Uterus (tissue), 4 donors: ENCODE results near the gene AMACR. TPM values are rescaled to one million over a fixed set of nuclear protein-coding genes. Genes with fewer than 3 reads are reported as not detected.

Experiments used
- DNase-seq, 2 donors: peaks; one replicate each; pipeline ENCODE4 v3.0.0-alpha.2; 2019 to 2020
- H3K27ac ChIP-seq, 2 donors: fragments of 200-600 bp; sonication (generic); 1 replicate in 1 of 2; 2 replicates in 1 of 2; pipeline ENCODE4 v1.5.1; 2016 to 2018
- H3K27me3 ChIP-seq, 2 donors: fragments of 200-600 bp; sonication (generic); one replicate each; pipeline ENCODE4 v1.5.1; 2018 to 2019; ENCODE audit warnings: control low read depth in 1 of 2
- H3K36me3 ChIP-seq, 2 donors: fragments of 200-600 bp; sonication (generic); one replicate each; pipeline ENCODE4 v1.5.1; 2019; ENCODE audit warnings: control low read depth in 1 of 2
- H3K4me1 ChIP-seq, 2 donors: fragments of 200-600 bp; sonication (generic); one replicate each; pipeline ENCODE4 v1.5.1; 2018 to 2019; ENCODE audit warnings: control low read depth in 1 of 2
- H3K4me3 ChIP-seq, 2 donors: fragments of 200-600 bp; sonication (generic); 1 replicate in 1 of 2; 2 replicates in 1 of 2; pipeline ENCODE4 v1.5.1; 2018 to 2019; ENCODE audit warnings: mild to moderate bottlenecking in 1 of 2
- H3K9me3 ChIP-seq, 2 donors: fragments of 200-600 bp; sonication (generic); one replicate each; pipeline ENCODE4 v1.5.1; 2019; ENCODE audit warnings: control low read depth in 1 of 2
- POLR2A ChIP-seq, 2 donors: fragments of 450-650 bp; IDR thresholded peaks; one replicate each; pipeline ENCODE4 v1.6.1; 2016; ENCODE audit warnings: antibody characterized with exemption in 2 of 2, mild to moderate bottlenecking in 1 of 2, moderate library complexity in 1 of 2
- intact Hi-C: fragments of 100-400 bp; cut with DNase I; formaldehyde crosslinking; loops from one replicate; pipeline ENCODE4 v1.15.1; 2023; ENCODE audit warnings: low total_unique reads
- total RNA-seq, 4 donors: library from RNA; depleted of rRNA in 3 of 4; stranded (reverse); fragments of >200 nt in 3 of 4; gene quantifications; one replicate each; pipeline versions ENCODE4 v1.1.0 to v1.2.4, GENCODE V29; 2014 to 2023
- TF ChIP-seq, protein P1 (sequence below), 4 experiments: fragments of 200-600 bp in 2 of 4; fragments of 450-650 bp in 2 of 4; sonication (generic) in 2 of 4; IDR thresholded peaks; one replicate each; pipeline ENCODE4 v1.5.1; 2016 to 2019; ENCODE audit warnings: antibody characterized with exemption in 4 of 4, mild to moderate bottlenecking in 2 of 4, moderate library complexity in 1 of 4
- donor health status: DM: yes; HTN: yes; CAD: no.

Gene AMACR
- total RNA-seq, 4 donors from 2014 or later, result 7.9 to 14.9 (median 9.0) TPM

GRCh38 chr5:33981408-33982162 is 26.3 kb downstream of the AMACR start:
- Histone ChIP-seq H3K4me1 (no peaks in the 10 kb centered on the region), H3K27ac (no peak overlapping the region), H3K9me3 (no peaks in the 10 kb centered on the region), H3K36me3 (no peaks in the 10 kb centered on the region), H3K4me3 (no peak overlapping the region), H3K27me3 (no peaks in the 10 kb centered on the region)
- DNase-seq, result no peak
- intact Hi-C loops, result no loop called here
- TF ChIP-seq, protein P1, sequence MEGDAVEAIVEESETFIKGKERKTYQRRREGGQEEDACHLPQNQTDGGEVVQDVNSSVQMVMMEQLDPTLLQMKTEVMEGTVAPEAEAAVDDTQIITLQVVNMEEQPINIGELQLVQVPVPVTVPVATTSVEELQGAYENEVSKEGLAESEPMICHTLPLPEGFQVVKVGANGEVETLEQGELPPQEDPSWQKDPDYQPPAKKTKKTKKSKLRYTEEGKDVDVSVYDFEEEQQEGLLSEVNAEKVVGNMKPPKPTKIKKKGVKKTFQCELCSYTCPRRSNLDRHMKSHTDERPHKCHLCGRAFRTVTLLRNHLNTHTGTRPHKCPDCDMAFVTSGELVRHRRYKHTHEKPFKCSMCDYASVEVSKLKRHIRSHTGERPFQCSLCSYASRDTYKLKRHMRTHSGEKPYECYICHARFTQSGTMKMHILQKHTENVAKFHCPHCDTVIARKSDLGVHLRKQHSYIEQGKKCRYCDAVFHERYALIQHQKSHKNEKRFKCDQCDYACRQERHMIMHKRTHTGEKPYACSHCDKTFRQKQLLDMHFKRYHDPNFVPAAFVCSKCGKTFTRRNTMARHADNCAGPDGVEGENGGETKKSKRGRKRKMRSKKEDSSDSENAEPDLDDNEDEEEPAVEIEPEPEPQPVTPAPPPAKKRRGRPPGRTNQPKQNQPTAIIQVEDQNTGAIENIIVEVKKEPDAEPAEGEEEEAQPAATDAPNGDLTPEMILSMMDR (IDR thresholded peaks at IDR 0.05), result no peak
- TF ChIP-seq POLR2A (IDR thresholded peaks at IDR 0.05), result no peak

DNA sequence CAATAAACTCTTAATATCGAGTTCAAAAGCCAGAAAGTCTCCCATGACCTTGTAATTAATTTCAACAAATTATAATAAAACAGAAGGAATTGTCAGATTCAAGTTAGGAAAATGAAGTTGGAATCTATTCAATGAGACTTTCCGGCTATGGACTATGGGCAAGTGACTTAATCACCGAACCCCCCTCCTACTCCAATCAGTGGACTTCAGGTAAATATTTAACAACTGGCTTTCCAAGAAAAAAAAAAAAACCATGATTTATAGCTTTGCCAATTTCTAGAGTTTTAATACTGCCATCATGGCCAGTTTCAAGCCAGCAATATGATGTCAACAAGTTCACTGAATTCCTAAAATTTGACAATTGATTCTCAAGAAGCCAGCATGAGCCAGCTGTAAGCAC is 27.8 kb downstream of the AMACR start:
- TF ChIP-seq, protein P1 (IDR thresholded peaks at IDR 0.05), result no peak
- no peak for TF ChIP-seq POLR2A (IDR thresholded peaks at IDR 0.05)
- no peaks in the 10 kb centered on the region for H3K36me3 ChIP-seq
- no peak overlapping the region for H3K27ac ChIP-seq
- H3K27me3 ChIP-seq, result no peaks in the 10 kb centered on the region
- no peak overlapping the region for H3K4me3 ChIP-seq
- no peak for DNase-seq
- intact Hi-C loops, result no loop called here
- H3K9me3 ChIP-seq, result no peaks in the 10 kb centered on the region
- no peaks in the 10 kb centered on the region for H3K4me1 ChIP-seq

DNA sequence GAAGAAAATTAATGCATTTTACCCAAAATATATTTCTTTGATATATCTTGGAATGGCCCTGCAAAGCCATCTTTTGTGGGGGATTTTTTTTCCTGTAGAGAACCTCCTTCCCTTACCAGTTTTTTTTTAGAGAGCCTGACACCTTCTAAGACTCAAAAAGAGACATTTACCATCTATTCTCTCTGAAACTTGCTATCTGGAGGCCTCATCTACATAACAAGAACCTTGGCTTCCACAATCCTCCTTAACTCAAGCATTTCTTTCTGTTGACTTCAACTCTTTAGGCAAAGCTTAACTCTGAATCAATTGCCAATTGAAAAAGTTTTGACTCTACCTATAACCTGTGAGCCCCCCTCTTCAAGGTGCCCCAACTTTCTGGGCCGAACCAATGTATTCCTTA is 29.5 kb downstream of the AMACR start:
- Histone ChIP-seq H3K4me1 (no peaks in the 10 kb centered on the region), H3K27me3 (no peaks in the 10 kb centered on the region), H3K4me3 (no peak overlapping the region), H3K27ac (no peak overlapping the region), H3K36me3 (no peaks in the 10 kb centered on the region), H3K9me3 (no peaks in the 10 kb centered on the region)
- DNase-seq, result no peak
- TF ChIP-seq POLR2A (IDR thresholded peaks at IDR 0.05), result no peak
- TF ChIP-seq, protein P1 (IDR thresholded peaks at IDR 0.05), result no peak
- intact Hi-C loops, result no loop called here

GRCh38 chr5:33976307-33976706 is 31.5 kb downstream of the AMACR start:
- Histone ChIP-seq H3K9me3 (no peaks in the 10 kb centered on the region), H3K4me3 (no peak overlapping the region), H3K36me3 (no peaks in the 10 kb centered on the region), H3K27me3 (no peaks in the 10 kb centered on the region), H3K27ac (peak overlapping the region; percentile 33 to 34), H3K4me1 (no peaks in the 10 kb centered on the region)
- no peak for DNase-seq
- no peak for TF ChIP-seq POLR2A (IDR thresholded peaks at IDR 0.05)
- TF ChIP-seq, protein P1 (IDR thresholded peaks at IDR 0.05), result no peak
- intact Hi-C loops, result no loop called here

- Histone ChIP-seq H3K27ac (peak overlapping the region; percentile 33 to 34), H3K4me1 (no peaks in the 10 kb centered on the region), H3K9me3 (no peaks in the 10 kb centered on the region), H3K4me3 (no peak overlapping the region), H3K36me3 (no peaks in the 10 kb centered on the region), H3K27me3 (no peaks in the 10 kb centered on the region)
- intact Hi-C loops, result no loop called here
- TF ChIP-seq, protein P1 (IDR thresholded peaks at IDR 0.05), result no peak
- TF ChIP-seq POLR2A (IDR thresholded peaks at IDR 0.05), result no peak
- no peak for DNase-seq
Observed at GRCh38 chr5:33975852-33976251, 32.0 kb downstream of the AMACR start.
